ENCODE results near the gene TRIP4. TPM values are rescaled to one million over a fixed set of nuclear protein-coding genes. Genes with fewer than 3 reads are reported as not detected.
A peak's percentile ranks its signal among the peaks of the same experiment; 100 is the strongest.
"Not testable (repeated sequence)": the region's sequence is repeated elsewhere in the genome, so short reads cannot be mapped to it uniquely, and the experiment has no call there.

The TRIP4 gene
- total RNA-seq, 1 donor from 2014 or later, result 13.5 TPM

GRCh38 chr15:64381000-64381751 is 6.5 kb upstream of the TRIP4 start, which contains the start of gene PCLAF:
Gene PCLAF, minus strand, starts transcription at chr15:64381441. Its CDS starts 70 bp downstream, at chr15:64381371.
- DNase-seq (ENCODE audit: low spot score), result peak; percentile 99

DNA sequence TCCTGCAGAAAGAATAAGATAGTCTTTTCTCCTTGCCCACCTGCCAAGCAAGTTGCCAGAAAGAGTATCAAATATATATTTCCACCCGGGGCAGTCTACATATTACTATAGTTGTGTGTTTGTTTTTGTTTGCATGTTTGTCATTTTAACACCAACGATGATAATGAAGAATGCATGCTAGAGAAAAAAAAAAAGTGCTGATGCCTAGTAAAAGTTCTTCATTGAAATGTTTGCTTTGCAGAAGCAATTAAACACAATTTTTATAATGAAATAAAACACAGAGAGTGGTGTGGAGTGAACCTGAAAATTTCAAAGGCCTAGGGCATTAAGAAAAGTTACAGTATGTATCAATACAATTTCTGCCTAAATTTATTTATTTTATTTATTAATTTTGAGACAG is 3.9 kb upstream of the TRIP4 start:
- DNase-seq (ENCODE audit: low spot score), result no peak

GRCh38 chr15:64386291-64386690 is 1.3 kb upstream of the TRIP4 start:
- DNase-seq (ENCODE audit: low spot score), result no peak

DNA sequence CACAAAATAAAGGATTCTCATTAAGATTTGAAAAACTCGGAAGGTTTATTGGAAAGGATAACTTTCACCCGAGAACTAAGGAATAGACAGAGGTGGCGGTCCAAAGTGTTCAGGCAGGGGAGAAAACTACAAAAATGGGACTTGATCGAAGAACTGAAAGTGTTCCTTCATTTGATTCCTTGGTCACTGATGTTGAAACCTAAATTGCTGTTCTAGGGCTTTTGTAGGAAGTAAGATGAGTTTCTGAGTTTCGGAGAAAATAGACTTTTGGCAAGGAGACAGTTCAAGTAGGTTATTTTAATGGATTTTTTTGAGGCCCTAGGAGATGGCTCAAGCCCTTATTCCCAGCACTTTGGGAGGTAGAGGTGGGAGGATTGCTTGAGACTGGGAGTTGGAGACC is 1.4 kb downstream of the TRIP4 start:
- no peak for DNase-seq (ENCODE audit: low spot score)

DNA sequence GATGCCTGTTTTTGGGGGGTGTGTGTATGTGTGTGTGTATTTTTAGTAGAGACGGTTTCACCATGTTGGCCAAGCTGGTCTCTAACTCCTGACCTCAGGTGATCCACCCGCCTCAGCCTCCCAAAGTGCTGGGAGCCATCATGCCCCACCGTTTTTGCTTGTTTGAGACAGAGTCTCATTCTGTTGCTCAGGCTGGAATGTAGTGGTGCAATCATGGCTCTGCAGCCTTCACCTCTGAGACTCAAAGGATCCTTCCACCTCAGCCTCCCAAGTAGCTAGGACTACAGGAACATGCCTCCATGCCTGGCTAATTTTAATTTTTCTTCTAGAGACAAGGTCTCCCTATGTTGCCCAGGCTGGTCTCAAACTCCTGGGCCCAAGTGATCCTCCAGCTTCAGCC is 4.8 kb downstream of the TRIP4 start:
- not testable (repeated sequence) for DNase-seq (ENCODE audit: low spot score)

DNA sequence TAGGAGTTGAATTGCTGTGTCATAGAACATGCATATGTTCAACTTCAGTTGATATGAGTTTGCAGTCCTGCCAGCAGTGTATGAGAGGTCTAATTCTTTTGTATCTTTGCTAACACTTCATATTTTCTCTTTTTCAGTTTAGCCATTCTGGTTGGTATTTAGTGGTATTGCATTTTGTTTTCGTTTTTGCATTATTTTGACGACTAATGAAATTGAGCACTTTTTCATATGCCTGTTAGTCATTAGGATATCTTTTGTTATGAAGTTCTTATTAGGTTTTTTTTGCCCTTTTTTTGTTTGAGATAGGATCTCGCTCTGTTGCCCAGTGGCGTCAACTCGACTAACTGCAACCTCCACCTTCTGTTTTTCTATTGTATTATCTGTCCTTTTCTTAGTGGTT is 9.2 kb downstream of the TRIP4 start:
- DNase-seq (ENCODE audit: low spot score), result no peak

- DNase-seq (ENCODE audit: low spot score), result no peak
Observed at GRCh38 chr15:64398575-64398974, 10.9 kb downstream of the TRIP4 start.

DNA sequence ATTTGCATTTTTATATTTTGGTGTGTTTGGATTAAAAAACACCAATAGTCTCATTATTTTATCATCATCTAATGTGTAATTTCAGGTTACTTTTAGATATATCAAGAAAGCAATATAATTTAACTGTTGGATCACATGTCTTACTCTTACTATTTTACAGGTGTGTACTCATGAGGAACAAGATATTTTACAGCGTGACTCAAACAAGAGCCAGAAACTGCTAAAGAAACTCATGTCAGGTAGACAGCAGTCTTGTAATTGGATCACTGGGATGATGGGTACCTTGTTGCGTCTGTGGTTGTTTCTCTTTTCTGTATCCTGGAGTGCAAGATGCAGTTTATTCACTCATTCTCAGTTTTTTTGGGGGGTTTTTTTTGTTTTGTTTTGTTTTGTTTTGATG is 12.9 kb downstream of the TRIP4 start:
- no peak for DNase-seq (ENCODE audit: low spot score)

DNA sequence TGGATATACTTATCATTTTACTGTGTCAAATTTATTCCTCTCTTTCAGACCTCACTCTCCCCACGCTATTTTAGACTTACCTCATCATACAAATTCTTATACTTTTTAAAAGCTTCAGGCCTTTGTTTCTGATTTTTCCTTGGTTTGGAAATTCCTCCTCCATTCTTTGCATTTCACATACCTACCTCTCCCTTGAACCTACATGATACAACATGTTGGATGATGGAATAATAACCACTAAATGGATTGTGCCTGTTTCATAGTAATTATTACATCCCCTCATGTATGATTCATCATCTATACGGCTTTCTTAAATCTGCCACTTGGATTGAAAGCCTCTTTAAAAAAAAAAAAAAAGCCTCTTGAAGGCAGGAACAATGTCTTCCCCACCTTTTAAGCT is 24.6 kb downstream of the TRIP4 start:
- DNase-seq (ENCODE audit: low spot score), result no peak

DNA sequence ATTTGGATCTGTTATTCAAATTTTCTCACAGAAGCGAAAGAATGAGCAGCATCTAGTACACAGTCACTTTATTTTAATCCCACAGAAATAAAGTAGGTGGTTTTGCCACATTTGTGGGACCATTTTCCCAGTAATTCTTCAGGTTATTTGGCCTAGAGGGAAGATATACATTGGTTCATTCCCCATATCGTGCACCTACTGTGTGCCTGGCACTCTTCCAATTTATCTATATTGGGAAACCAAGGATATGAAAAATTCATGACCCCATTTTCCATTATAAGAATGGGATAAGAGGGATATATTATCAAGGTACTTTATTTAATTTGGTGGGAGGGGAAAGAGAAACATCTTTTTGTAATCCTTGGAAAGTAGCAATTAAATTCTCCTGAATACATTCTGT is 35.1 kb downstream of the TRIP4 start:
- no peak for DNase-seq (ENCODE audit: low spot score)

DNA sequence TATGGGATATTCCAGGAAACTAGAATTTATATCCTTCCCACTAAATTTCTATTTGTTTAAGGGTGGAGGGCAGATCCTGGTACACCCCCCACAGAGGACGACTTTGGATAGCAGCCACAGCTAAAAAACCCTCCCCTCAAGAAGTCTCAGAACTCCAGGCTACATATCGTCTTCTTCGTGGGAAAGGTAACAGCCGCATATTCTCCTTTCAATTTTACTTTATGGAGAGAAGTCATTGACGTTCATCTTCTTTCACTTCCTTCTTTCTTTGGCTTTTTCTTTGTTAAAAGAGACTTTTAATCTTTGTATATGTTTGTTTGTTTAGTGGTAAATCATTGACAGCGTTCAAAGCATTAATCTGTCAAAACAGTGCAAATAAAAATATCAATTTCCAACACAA is 36.3 kb downstream of the TRIP4 start:
- no peak for DNase-seq (ENCODE audit: low spot score)

- no peak for DNase-seq (ENCODE audit: low spot score)
Observed at GRCh38 chr15:64425221-64425620, 37.6 kb downstream of the TRIP4 start.

DNA sequence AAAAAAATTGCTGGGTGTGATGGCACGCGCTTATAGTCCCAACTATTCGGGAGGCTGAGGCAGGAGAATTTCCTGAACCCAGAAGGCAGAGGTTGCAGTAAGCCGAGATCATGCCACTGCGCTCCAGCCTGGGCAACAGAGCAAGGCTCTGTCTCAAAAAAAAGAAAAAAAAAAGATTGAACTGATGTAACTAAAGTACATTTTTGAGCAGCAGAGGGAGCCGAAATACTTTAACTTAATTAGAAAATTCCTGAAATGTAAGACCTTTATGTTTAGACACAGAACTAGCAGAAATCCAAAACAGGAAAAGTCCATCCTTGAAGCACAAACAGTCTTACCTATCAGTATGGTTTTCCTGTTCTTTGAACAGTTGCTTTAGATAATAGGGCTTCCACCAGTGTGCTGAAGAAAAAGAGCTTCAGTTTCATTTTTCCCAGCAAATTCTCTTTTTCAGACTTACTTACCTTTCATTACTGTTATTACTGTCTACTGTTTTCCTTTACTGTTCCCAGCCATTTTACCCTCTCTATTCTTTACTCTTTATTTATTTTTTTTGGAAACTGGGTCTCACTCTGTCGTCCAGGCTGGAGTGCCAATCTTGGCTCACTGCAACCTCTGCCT is 39.3 kb downstream of the TRIP4 start:
- peak; percentile 57 for DNase-seq (ENCODE audit: low spot score)

DNA sequence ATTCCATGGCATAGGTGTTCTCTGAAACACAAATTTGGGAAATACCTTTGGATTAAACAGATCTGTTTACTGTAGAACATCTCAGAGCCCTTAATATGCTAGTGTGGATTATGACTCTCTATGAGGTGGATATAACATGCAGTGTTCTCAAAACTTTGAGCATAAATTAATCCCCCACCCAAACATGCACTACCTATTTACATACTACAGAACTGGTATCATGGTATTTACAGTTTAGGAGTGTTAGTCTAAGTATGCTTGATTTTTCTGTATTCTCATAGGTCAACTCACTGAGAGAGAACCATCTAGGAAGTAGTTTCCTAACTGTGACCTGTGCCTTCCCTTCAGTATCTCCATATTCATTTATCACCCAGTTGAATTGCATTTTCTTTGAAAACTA is 41.8 kb downstream of the TRIP4 start:
- DNase-seq (ENCODE audit: low spot score), result no peak

GRCh38 chr15:64430000-64430735 is 42.5 kb downstream of the TRIP4 start:
- peak; percentile 68 for DNase-seq (ENCODE audit: low spot score)

DNA sequence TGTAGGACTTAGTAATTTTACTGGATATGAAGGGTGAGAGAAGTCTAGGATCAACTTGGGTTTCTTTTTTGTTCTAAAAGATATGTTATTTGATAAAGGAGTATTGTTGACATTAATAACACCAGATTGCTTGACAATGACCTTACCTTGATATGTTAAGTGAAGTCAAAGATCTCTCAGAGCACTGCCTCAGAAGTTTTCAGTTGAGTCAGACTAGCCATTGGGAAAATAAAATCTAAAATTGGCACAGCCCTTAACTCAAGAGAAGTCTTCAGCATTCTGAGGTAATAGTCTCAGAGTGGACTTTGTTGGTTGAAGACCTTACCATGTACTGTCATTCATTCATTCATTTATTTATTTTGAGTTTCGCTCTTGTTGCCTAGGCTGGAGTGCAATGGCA is 50.3 kb downstream of the TRIP4 start:
- no peak for DNase-seq (ENCODE audit: low spot score)

GRCh38 chr15:64438653-64439447 is 51.2 kb downstream of the TRIP4 start:
- no peak for DNase-seq (ENCODE audit: low spot score)

DNA sequence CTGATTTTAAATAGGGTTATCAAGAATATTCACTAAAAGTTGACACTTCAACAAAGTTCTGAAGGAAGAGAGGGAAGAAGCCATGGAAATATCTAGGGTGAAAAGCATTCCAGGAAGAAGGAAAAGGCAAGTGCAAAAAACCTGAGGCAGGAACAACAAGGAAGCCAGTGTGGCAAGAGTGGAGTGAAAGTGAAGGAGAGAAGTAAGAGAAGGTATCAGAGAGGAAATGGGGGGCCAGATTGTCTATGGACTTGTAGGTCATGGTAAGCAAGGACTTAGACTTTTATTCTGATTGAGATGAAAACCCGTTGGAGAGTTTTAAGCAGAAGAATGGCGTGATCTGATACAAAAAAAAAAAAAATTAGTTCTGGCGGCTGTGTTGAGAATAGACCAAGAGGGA is 54.2 kb downstream of the TRIP4 start:
- no peak for DNase-seq (ENCODE audit: low spot score)

GRCh38 chr15:64443016-64443415 is 55.4 kb downstream of the TRIP4 start:
- no peak for DNase-seq (ENCODE audit: low spot score)

GRCh38 chr15:64443747-64444621 is 56.3 kb downstream of the TRIP4 start:
- peak; percentile 82 for DNase-seq (ENCODE audit: low spot score)

DNA sequence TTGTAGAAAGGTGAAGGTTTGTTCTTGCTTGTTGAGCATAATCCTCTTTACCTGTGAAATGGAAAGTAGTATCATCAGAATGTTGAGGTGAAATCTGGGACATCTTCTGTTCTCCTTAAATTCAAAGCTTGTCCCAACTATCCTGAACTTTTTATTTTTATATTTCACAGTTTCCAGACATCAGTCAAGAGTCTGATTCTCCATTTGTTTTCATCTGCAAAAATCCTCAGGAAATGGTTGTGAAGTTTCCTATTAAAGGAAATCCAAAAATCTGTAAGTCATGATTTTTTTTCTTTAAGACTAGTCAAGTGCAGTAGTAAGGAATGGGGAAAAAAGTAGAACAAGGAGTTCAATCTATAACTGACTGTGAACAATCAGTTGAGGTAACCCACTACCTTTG is 57.2 kb downstream of the TRIP4 start:
- DNase-seq (ENCODE audit: low spot score), result no peak

Measured in umbilical cord (tissue), 2 donors.